ENCODE results near the gene DDA1.

GRCh38 chr19:17260842-17261325, 48.5 kb upstream of the DDA1 start:
- TF ChIP-seq POLR2A (IDR thresholded peaks at IDR 0.05) = no peak
- peak; percentile 91 to 98 (median 95) for TF ChIP-seq CTCF (IDR thresholded peaks at IDR 0.05 in 8 of 11, conservative IDR thresholded peaks at IDR 0.05 in 3 of 11)
